PC-9 (cell line): ENCODE data around the gene FCSK. TPM values are rescaled to one million over a fixed set of nuclear protein-coding genes. Genes with fewer than 3 reads are reported as not detected.

Experiments used
- BruUV-seq: library from RNA; stranded (reverse); fragments of 400-500 nt; replicated peaks from 2 replicates; lab custom pipeline; 2021; lab: Mats Ljungman, UMichigan
- CTCF ChIA-PET: fragments of 300-600 bp; sonication (Branson Sonifier 250); formaldehyde crosslinking; loops from one replicate; lab custom pipeline; 2022; ENCODE audit warnings: antibody characterized with exemption; lab: Charles Lee
- POLR2A ChIA-PET: fragments of 300-600 bp; sonication (Branson Sonifier 250); formaldehyde crosslinking; loops from one replicate; lab custom pipeline; 2022; ENCODE audit warnings: antibody characterized with exemption; ENCODE audit not compliant: unreplicated experiment; lab: Charles Lee
- DNase-seq, 2 experiments: peaks; one replicate each; pipeline versions ENCODE4 v3.0.0 to v3.0.0-alpha.2; 2015 to 2022; ENCODE audit warnings: mixed read lengths in 1 of 2
- H2AFZ ChIP-seq: fragments of 200-600 bp; sonication (generic); 2 replicates; pipeline ENCODE4 v1.8.1; 2017; ENCODE audit warnings: antibody characterized with exemption
- H3F3A ChIP-seq: fragments of 200-600 bp; sonication (generic); 2 replicates; pipeline ENCODE4 v1.8.1; 2017; ENCODE audit warnings: antibody characterized with exemption, mild to moderate bottlenecking, low read depth; ENCODE audit not compliant: insufficient read depth
- H3K27ac ChIP-seq: fragments of 200-600 bp; sonication (generic); 2 replicates; pipeline ENCODE4 v1.6.1; 2016; ENCODE audit warnings: mixed run types
- H3K27me3 ChIP-seq: fragments of 200-600 bp; sonication (generic); 2 replicates; pipeline ENCODE4 v1.6.1; 2016; ENCODE audit warnings: low read depth, mixed run types; ENCODE audit not compliant: insufficient read depth
- H3K36me3 ChIP-seq: fragments of 200-600 bp; sonication (generic); 2 replicates; pipeline ENCODE4 v1.6.1; 2016; ENCODE audit warnings: low read depth, mixed run types
- H3K4me1 ChIP-seq: fragments of 200-600 bp; sonication (generic); replicated peaks from 2 replicates; pipeline ENCODE4 v1.6.1; 2016; ENCODE audit warnings: mixed run types; ENCODE audit not compliant: insufficient read depth
- H3K4me2 ChIP-seq: fragments of 200-600 bp; sonication (generic); 2 replicates; pipeline ENCODE4 v1.6.1; 2017; ENCODE audit warnings: mixed run types
- H3K4me3 ChIP-seq: fragments of 200-600 bp; sonication (generic); 2 replicates; pipeline ENCODE4 v1.6.1; 2016; ENCODE audit warnings: mixed run types
- H3K79me2 ChIP-seq: fragments of 200-600 bp; sonication (generic); 2 replicates; pipeline ENCODE4 v1.6.1; 2017; ENCODE audit warnings: low read depth, mixed run types
- H3K9me2 ChIP-seq: fragments of 200-600 bp; sonication (generic); 2 replicates; pipeline ENCODE4 v1.8.1; 2017; ENCODE audit warnings: mild to moderate bottlenecking; ENCODE audit not compliant: insufficient read depth
- H3K9me3 ChIP-seq: fragments of 200-600 bp; sonication (generic); 2 replicates; pipeline ENCODE4 v1.8.1; 2016; ENCODE audit warnings: low read depth; ENCODE audit not compliant: insufficient read depth
- H4K20me1 ChIP-seq: fragments of 200-600 bp; sonication (generic); 2 replicates; pipeline ENCODE4 v1.8.1; 2017; ENCODE audit not compliant: insufficient read depth
- CTCF ChIP-seq: fragments of 200-600 bp; sonication (generic); conservative IDR thresholded peaks from 2 replicates; pipeline ENCODE4 v1.6.1; 2017; ENCODE audit warnings: mixed run types, antibody characterized with exemption, mild to moderate bottlenecking, moderate library complexity
- EZH2 ChIP-seq: fragments of 200-600 bp; sonication (generic); IDR thresholded peaks from 2 replicates; pipeline ENCODE4 v1.8.0; 2017; ENCODE audit warnings: antibody characterized with exemption, low read depth
- intact Hi-C: fragments of 100-400 bp; cut with micrococcal nuclease; formaldehyde crosslinking; loops from one replicate; pipeline ENCODE4 v1.10.0; 2022; ENCODE audit not compliant: unreplicated experiment
- total RNA-seq: library from RNA; stranded (reverse); gene quantifications from 2 replicates; pipeline ENCODE4 v1.2.3, GENCODE V29; 2021

The FCSK gene
- total RNA-seq, 1 experiment from 2014 or later: 17.0 TPM

GRCh38 chr16:70478169-70478568 lies 23.8 kb downstream of the FCSK start:
- DNase-seq: no peak
- H3K27ac ChIP-seq: no peak overlapping the region
- BruUV-seq: no TSS peak
- TF ChIP-seq EZH2: no peak
- TF ChIP-seq CTCF: no peak
- no peaks in the 10 kb centered on the region for H3K79me2 ChIP-seq
- intact Hi-C loops: no loop called here
- H3K9me2 ChIP-seq: no peaks in the 10 kb centered on the region
- H2AFZ ChIP-seq: no peak overlapping the region
- no peak overlapping the region for H3K4me3 ChIP-seq
- no peaks in the 10 kb centered on the region for H3K9me3 ChIP-seq
- 0 out of 2 replicates have a peak, but pooled peaks cover 8% of the 10 kb centered on the region for H3K36me3 ChIP-seq
- no peaks in the 10 kb centered on the region for H3K27me3 ChIP-seq
- ChIA-PET CTCF (no interaction called here), POLR2A (interaction anchor here (0.6 kb wide), 1 partner anchor 108 kb away, joined by 8 read pairs; no protein-coding TSS in a partner anchor)
- H4K20me1 ChIP-seq: no peaks in the 10 kb centered on the region
- peaks cover 25% of the 10 kb centered on the region for H3F3A ChIP-seq
- H3K4me1 ChIP-seq: peaks cover 30% of the 10 kb centered on the region
- H3K4me2 ChIP-seq: no peak overlapping the region

- intact Hi-C loops: no loop called here
- H4K20me1 ChIP-seq: no peaks in the 10 kb centered on the region
- H3K36me3 ChIP-seq: 0 out of 2 replicates have a peak, but pooled peaks cover 8% of the 10 kb centered on the region
- H3K9me3 ChIP-seq: no peaks in the 10 kb centered on the region
- ChIA-PET CTCF (no interaction called here), POLR2A (interaction anchor here (0.6 kb wide), 3 partner anchors 12 to 1150 kb away, joined by 3 to 6 read pairs (median 5); no protein-coding TSS in a partner anchor)
- no peak overlapping the region for H3K4me3 ChIP-seq
- no peaks in the 10 kb centered on the region for H3K79me2 ChIP-seq
- DNase-seq: no peak
- peaks cover 25% of the 10 kb centered on the region for H3F3A ChIP-seq
- H3K4me1 ChIP-seq: peaks cover 30% of the 10 kb centered on the region
- no peak overlapping the region for H3K4me2 ChIP-seq
- H3K27ac ChIP-seq: no peak overlapping the region
- no peak overlapping the region for H2AFZ ChIP-seq
- no peaks in the 10 kb centered on the region for H3K9me2 ChIP-seq
- TF ChIP-seq CTCF: no peak
- TF ChIP-seq EZH2: no peak
- H3K27me3 ChIP-seq: no peaks in the 10 kb centered on the region
- BruUV-seq: no TSS peak
These were observed 24.5 kb downstream of the FCSK start for GRCh38 chr16:70478912-70479341.

GRCh38 chr16:70480127-70481105 lies 26.0 kb downstream of the FCSK start:
- POLR2A ChIA-PET: no interaction called here
- DNase-seq: no peak
- Histone ChIP-seq H3F3A (peaks cover 25% of the 10 kb centered on the region), H3K9me2 (no peaks in the 10 kb centered on the region), H3K9me3 (no peaks in the 10 kb centered on the region), H4K20me1 (no peaks in the 10 kb centered on the region), H2AFZ (no peak overlapping the region), H3K4me3 (no peak overlapping the region), H3K79me2 (no peaks in the 10 kb centered on the region), H3K27ac (no peak overlapping the region), H3K4me2 (no peak overlapping the region), H3K4me1 (peaks cover 23% of the 10 kb centered on the region), H3K27me3 (no peaks in the 10 kb centered on the region), H3K36me3 (0 out of 2 replicates have a peak, but pooled peaks cover 8% of the 10 kb centered on the region)
- TF ChIP-seq EZH2 (no peak), CTCF (no peak)
- no TSS peak for BruUV-seq
- CTCF ChIA-PET: no interaction called here
- intact Hi-C loops: no loop called here
